SK-N-MC (cell line): ENCODE results near the gene COL18A1.

Source experiments
- DNase-seq: peaks from one replicate; pipeline ENCODE4 v3.0.0-alpha.2; 2011; ENCODE audit warnings: low read depth, low spot score
- H3K27ac ChIP-seq: fragments of 200-600 bp; sonication (generic); 2 replicates; pipeline ENCODE4 v1.5.1; 2016; ENCODE audit warnings: mixed run types
- H3K36me3 ChIP-seq: fragments of 200-600 bp; sonication (generic); 2 replicates; pipeline ENCODE4 v1.6.1; 2017; ENCODE audit warnings: antibody characterized with exemption, low read length, mixed read lengths; ENCODE audit not compliant: insufficient read depth
- H3K4me3 ChIP-seq: fragments of 200-600 bp; sonication (generic); 2 replicates; pipeline ENCODE4 v1.5.1; 2016
- H3K9ac ChIP-seq: fragments of 200-600 bp; sonication (generic); 2 replicates; pipeline ENCODE4 v1.8.0; 2017; ENCODE audit warnings: mixed run types, mixed read lengths; ENCODE audit not compliant: insufficient read length
- H3K9me3 ChIP-seq: fragments of 200-600 bp; sonication (generic); 2 replicates; pipeline ENCODE4 v1.6.1; 2017; ENCODE audit warnings: low read depth, mild to moderate bottlenecking, antibody characterized with exemption, low read length, moderate library complexity, mixed read lengths
- EZH2 ChIP-seq: fragments of 200-600 bp; sonication (generic); IDR thresholded peaks from one replicate; pipeline ENCODE4 v1.6.1; 2017; ENCODE audit warnings: antibody characterized with exemption
- FOXP2 ChIP-seq: optimal IDR thresholded peaks from 2 replicates; pipeline ENCODE3; 2011; ENCODE audit warnings: mild to moderate bottlenecking, moderate library complexity; ENCODE audit not compliant: insufficient read depth; ENCODE audit errors: extremely low read length, control extremely low read depth
- POLR2AphosphoS5 ChIP-seq: IDR thresholded peaks from 2 replicates; pipeline ENCODE4 v1.6.1; 2012; ENCODE audit warnings: mild to moderate bottlenecking, low read depth, low read length, borderline replicate concordance

The COL18A1 gene

GRCh38 chr21:45562402-45562801 is 157.4 kb downstream of the COL18A1 start:
- no peak overlapping the region for H3K27ac ChIP-seq
- no peak overlapping the region for H3K4me3 ChIP-seq
- no peaks in the 10 kb centered on the region for H3K36me3 ChIP-seq
- no peaks in the 10 kb centered on the region for H3K9me3 ChIP-seq
- TF ChIP-seq EZH2 = no peak
- TF ChIP-seq FOXP2 = no peak
- no peak for TF ChIP-seq POLR2AphosphoS5
- H3K9ac ChIP-seq = no peak overlapping the region
- DNase-seq = no peak

DNA sequence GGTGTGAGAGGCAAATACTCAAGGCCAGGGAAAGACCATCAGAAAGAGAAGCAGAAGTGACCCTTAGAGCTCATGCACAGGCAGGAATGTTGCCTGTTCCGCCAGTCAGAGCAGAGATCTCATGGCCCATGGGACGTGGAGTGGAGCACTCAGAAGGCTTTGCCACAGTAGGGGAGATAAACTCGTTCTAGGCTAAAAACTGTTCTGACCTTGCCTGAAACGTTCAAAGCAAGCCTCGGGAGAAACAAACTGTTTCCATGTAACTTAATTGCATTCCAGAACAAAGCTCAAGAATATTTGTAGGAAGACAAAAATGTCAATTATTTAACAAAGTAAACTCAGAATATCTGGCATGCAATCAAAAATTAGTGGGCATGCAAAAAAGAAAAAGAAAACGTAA is 158.0 kb downstream of the COL18A1 start:
- TF ChIP-seq POLR2AphosphoS5 (no peak), FOXP2 (no peak)
- DNase-seq = no peak
- H3K27ac ChIP-seq = no peak overlapping the region
- H3K9ac ChIP-seq = no peak overlapping the region
- no peaks in the 10 kb centered on the region for H3K36me3 ChIP-seq
- no peak overlapping the region for H3K4me3 ChIP-seq
- no peaks in the 10 kb centered on the region for H3K9me3 ChIP-seq
